HG03039 (cell line): ENCODE data around the gene CCDC192.

Source experiments
- ATAC-seq: cut with Tn5 transposase; IDR thresholded peaks from one replicate; pipeline ENCODE4 v1.9.1; 2021; ENCODE audit warnings: mild to moderate bottlenecking, moderate library complexity; ENCODE audit not compliant: unreplicated experiment

CCDC192 gene

DNA sequence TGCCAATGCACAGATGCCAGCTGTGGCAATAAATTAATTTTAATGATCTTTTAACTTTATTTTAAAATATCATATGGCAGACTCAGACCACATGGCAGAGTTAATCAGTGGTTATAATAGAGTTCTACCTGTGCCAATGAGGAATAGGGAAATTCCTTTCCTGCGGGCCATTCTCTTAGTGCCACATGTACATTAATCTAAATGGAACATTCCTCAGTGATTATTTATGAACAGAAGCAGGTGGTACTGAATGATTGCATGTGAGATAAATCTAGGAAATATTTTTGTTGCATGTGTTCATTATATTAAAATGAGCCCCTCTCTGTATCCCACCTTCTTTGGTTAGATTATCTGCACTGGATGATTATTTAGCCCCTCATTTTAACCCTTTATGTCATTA, 102.3 kb downstream of the CCDC192 start:
- no peak for ATAC-seq

DNA sequence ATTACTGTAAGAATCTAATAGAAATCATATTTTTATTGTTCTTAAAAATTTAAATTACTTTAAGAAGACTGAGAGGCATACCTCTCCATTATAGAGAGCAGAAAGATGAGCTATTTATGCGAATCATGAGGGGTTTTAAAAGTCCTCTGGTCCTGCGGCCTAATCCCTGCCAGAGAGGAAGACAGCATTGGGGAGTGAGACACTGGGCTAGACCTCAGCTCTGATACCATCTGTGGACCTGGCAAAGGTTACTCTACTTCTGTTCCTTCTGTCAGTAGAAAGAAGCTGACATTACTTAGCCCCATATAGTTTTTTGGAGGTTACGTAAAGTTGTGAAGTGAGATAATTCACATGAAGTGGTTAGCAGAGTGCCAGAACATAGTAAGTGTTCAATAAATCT, 103.6 kb downstream of the CCDC192 start:
- ATAC-seq, result no peak

DNA sequence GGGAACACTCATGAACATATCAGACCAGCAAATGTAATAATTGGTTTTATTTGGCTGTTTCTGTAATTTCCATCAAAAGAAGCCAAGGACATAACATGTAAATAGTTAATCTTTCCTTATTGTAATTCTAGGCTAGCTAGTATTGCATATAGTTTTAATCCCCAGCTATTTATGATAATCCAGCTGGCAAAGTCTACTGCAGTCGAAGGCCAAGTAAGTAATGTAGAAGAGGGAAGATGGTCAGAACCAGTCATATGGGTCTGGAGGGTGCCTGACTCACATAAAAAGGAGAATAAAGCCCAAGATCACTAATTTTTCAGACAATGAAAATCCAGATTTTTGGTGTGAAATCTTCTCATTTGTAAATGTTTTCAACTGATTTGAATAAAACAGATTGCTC, 106.3 kb downstream of the CCDC192 start:
- ATAC-seq, result no peak

DNA sequence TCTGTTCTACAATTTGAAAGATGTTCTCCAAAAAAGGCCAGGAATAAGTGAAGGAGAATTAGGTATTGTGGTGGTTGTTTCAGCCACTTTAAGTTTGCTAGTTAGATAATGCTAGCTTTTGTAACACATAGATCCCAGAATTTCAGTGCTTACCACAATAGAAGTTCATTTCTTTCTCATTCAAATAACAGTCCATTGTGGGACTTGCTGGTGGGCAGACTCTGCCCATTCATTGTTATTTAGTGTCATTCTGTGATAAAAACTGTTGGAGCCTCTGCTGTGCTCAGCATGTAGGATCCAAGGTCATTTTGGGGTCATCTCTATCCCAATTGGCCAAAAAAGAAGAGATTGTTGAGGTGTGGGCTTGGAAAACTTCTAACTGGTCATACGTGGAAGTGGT, 106.8 kb downstream of the CCDC192 start:
- no peak for ATAC-seq

DNA sequence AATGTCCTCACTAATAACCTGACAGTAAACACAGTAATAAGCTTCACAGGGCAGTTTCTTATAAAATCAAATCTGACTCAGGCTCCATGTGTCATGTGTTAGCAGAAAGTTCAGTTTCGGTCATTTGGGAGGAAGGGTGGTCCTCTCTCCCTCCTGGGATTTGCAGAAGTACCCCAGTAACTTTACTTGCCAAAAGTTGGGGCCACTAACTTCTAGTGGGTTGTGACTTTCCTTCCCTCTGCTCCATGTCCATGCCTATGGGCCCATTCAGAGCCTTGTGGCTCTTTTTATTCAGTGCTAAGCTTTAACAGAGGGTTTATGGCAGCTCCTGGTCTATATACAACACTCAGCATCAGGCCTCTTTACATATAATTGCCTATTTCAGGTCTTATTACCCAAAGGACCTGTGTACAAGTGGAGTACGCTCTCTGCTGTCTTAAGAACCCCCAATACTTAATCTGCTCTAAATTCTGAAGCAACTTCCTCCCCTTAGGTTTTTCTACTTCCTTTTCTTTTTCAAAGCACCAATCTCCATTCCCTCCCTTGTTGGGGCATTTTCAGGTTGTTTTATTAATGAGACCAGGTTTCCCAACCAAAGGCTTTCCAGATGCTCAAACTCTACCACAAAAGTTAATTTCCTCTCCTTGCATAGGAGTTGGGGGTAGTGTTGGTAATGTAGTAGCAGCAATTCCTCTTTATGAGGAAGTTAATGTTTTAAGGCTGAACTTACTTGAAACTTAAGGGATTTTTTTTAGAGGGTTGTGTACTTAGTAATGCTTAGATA, 107.7 kb downstream of the CCDC192 start:
- ATAC-seq, result no peak

DNA sequence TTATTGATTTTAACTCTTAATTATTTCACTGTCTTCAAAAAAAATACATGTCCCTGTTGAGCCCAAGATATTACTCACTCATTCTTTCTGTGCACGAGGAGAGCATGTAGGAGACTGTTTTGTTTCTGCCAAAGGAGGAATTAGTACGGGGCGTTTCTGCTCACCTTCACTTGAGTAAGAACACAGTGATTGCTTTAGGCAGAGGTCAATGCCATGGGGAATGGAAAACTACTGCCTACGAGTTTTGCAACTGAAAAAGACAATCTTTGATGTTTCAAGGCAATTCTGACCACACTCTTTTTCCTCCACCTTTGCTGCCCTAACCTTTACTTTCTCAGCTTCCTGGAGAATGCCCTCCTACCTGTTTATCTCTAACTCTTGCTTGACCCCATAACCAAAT, 109.4 kb downstream of the CCDC192 start:
- ATAC-seq, result no peak

DNA sequence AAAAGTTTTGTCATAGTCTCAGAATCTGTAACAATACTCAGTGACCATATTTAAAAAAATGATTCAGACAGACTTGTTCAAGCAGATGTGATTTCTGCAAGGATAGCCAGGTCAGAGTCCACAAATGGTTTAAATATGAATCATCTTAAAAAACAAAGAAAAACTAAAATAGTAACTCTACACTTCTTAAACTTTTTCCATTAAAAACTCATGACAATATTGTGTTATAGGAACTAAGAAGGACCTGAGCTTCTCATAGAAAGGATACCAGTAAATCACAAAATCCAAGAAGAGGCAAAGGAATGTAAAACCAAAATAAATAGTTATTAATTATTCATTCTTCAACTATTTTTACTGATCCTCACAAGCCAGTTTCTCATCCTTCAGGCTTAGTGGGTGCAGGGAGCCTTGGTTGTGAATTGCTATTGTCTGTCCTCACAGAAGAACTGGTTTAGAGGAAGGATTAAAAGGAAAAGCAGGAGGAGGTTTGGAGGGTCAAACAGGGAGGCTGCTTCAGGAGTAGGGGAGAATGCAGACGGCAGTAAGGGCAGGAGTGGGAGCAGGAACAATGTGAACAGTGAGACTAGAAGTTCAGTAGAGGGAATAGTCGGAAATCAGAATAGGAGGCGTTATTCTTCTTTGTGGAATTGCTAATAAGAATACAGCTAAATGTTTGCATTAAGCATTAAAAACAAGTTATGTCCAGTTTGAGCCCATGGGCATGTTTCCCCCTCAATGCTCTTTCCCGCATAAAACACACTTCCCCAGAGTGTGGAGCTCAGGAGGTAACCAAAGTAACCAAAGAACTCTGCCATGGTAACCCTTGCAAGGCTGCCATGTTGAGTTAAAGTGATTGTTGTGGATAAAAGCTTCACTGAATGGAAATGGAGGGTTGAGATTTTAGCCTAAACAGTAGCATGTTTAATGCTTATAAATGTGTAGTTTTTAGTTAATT, 110.7 kb downstream of the CCDC192 start:
- no peak for ATAC-seq

DNA sequence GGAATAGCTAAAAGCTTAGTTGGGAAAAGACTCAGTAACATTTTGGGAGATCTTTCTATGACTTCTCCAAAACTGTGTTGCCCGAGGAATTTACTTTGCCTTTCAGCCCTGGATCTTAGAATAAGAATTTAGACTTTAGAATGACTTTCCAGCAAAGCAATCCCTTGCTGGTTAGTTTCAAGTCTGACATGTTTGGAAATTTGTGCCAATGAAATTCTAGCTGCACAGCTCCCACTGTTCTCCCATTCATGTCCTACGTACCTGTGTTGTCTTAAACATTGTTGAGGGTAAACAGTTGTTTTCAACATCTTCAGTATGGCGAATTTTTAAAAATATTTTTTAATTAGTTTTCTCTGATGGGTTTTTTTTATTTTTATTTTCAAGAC, 111.4 kb downstream of the CCDC192 start:
- no peak for ATAC-seq

DNA sequence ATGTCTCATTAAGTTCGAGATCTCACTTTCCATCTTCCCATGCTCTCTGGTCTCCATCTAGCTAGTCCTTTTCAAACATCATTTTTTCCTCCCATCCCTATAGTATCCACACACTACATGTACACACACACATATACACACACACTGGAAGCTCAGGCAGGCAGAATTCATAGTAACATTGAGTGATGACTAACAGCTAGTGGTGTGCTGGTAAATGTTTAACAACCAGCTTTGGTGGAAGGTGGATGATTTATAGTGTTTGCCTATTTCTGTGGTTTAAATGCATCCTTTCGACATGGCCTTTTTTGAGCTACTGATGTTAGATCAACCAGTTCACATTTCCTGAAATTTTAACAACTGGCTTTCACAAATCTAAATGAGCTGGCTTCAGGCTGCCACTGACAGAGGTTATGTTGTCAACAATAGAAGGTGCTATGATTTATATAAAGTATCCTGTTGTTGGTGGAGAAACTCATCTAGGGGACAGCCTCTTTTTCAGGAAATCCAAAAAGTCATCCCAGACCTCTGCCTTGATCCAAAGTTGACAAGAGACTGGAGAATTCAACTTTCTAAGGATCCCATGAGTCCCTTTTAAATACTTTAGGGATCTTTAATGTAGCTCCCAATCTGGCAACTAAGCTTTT, 117.8 kb downstream of the CCDC192 start:
- ATAC-seq, result no peak

DNA sequence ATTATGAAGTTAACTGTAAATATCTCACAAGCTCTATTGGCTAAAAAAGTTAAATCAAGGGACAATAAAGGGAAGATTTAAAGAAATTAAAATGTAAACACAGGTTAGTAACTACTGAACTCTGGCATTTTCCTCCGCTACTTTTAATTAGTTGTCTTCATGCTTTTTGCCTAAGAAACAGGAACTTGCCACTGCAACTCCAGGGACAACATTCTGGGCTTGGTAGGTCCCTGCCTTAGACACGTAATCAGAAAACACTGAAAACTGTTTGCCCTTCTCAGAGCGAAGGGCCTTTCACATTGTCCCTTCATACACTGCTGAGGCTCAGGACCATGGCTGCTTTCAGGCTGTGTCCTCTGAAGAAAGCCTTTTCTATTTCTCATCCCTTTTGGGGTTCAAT, 118.7 kb downstream of the CCDC192 start:
- ATAC-seq, result no peak

DNA sequence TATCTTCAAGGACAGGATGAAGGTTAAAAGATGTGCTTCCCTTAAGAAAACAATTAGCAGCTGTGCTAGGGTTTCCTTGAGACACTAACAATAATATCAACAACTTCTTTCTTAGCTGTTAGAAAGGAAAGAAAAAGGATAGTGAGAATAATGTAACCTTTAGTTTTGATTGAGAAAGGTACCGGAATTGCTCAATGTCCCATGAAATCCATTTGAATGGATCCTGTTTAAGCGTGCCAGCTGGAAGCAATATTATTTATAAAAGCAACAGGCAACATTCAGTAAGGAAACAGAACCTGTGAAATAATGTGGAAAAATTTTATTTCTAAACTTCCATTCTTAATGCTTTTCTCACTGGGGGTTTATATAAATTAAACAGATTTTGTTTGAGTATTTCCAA, 120.9 kb downstream of the CCDC192 start:
- no peak for ATAC-seq

DNA sequence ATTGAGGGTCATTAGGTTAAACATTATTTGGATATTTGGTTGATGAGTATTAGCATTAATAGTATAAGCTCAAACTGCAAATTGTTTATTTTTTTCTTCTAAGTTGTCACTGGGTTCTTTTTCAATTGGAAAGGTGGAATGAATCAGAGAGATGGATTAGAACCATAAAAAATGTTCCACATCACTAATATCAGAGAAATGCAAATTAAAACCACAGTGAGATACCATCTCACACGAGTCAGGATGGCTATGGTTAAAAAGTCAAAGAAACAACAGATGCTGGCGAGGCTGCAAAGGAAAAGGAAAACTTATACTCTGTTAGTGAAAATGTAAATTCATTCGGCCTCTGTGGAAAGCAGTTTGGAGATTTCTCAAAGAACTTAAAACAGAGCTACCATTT, 122.8 kb downstream of the CCDC192 start:
- ATAC-seq, result no peak

DNA sequence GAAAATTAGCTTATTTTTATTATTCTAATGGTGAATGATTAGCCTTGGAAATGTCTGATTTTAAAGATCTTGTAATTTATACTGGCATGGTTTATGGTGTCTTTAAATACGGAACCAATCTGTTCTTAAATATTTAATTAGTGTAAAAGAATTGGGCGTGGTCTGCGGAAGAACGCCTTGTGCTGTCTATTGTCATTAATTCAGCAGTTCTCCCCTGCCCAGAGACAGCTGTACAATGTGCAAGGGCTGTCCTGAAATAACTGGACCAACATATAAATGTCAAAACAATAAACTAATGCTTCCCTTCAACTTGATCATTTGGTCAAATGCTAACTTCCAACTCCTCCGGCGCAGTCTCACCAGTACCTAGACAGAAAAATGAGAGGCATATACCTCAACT, 124.3 kb downstream of the CCDC192 start:
- ATAC-seq, result no peak

DNA sequence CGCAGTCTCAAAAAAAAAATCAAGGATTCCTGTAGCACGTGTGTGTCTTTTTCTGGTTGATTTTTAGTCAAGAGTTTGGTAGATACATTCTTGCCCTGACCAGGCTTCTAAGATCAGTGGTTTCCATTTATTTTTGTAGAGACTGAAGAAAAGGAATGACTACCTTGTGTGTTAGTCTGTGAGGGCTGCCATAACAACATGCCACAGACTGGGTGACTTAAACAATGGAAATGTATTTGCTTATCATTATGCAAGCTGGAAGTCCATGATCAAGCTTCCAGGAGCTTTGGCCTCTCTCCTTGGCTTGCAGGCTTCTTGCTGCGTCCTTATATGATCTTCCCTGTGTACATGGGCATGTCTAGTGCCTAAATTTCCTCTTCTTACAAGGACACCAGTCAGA, 127.0 kb downstream of the CCDC192 start:
- no peak for ATAC-seq

DNA sequence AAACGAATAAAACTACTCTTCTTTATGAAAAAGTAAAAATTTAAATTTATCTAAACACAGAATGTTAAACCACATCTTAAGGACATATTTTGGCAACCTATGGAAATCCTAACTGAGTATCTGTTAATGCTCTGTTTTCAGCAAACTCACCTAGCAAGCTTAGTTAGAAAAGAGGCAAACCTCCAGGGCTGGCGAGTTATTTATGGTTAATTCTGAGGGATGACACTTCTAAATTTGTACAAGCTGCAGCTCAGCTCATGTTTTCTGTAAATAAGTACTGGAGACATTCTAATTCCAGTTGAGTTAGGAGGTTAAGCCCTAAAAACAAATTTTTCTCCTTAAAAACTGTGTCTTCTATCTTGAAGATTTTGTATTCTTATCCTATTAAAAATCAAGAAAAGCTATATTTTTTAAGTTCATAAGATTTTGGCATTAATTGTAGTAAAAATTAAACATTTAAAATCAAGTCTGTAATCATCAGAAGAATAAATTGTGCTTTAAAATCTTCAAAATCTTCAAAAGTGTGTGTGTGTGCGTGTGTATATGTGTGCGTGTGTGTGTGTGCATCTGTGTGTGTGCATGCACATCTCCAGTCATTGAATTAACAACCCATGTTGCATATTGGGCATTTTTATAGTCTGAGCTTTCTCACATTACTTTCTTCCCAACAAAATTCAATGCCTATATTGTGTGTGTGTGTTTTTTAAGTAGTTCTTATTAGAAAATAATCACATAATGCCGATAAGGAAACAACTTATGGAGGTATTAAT, 127.8 kb downstream of the CCDC192 start:
- ATAC-seq, result no peak

DNA sequence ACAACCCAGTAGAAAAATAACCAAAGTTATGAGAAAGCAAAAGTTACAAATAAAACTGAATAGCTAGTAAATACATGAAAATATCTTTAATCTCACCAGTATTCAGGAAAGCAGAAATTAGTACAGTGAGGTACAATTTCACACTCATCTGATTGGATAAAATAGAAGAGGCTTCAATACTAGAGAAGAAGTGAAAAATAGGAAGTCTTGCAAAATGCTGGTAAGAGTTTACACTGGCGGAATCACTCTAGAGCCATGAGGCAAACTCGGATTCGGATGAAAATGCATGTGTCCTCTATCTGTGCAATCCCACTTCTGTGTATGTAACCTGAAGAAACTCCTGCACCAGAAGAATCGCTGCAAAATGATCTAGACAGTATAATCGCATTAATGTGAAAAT, 128.9 kb downstream of the CCDC192 start:
- ATAC-seq, result no peak

DNA sequence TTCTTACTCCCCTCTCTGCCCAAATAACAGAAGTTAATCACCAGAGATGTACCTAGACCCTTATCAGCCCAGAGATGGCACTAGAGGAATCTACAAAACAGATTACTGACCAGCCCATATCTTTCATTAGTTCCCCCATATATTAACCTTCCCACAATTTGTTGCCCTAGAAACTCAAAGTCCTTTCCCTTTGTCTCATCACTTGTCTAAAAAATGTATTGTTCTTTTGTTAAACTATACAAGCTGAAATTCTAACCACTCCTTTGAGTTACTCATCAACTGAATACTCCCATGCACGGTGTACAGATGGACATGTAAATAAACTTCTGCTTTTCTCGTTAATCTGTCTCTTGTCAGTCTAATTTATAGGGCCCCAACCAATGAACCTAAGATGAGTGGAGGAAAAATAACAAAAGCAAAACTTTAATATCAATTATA, 130.9 kb downstream of the CCDC192 start:
- ATAC-seq, result no peak

DNA sequence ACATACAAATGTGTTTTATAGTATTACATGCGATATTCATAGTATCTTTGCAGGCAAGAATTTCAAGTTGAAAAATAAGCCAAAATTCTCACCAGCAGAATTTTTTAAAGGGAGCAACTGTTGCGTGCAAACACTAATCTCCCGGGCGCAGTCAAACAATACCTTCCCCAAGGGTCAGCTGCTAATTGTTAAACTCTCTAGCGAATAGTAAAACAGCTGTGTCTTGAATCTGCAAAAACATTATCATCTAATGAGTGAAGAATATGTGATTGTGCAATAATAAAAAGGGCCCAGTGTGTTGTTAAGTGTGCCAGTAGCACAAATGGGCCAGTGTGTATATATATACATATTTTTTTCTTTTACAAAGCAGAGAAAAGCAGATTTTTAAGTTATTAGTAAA, 131.4 kb downstream of the CCDC192 start:
- ATAC-seq, result no peak

DNA sequence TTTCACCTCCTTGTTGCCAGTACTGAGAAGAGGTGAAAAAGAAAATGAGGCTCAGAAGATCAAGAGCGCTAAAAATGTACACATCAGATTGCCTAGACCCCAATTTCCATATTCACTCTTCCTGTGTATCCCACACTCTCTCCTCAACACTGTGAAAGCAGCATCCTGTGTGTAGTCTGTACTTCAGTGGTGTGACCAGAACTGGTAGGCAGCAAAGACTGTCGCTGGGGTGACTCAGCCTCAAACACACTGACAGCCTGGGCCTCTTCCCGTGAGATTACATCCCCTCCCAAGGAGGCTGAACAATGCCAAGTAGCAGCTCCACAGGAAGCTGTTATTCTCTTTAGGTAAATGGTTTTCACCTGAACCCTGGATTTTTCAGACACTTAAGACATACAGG, 135.5 kb downstream of the CCDC192 start:
- no peak for ATAC-seq

DNA sequence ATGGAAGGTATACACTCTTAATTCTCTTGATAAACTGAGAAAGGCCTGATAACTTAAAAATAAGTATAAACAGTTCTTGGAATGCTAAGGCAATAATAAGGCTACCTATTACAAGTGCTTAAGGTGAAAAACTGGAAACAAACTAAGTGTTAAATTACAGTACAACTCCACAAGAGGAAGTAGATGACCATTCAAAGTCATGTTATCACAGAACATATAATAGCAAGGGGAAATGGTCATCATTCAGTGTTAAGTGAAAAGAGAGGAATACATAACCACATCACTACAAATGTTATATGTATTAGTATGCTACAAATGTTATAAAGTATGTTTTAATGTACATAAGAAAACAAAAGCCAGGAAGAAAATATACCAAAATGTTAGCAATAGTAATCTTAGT, 135.9 kb downstream of the CCDC192 start:
- no peak for ATAC-seq
